Amniotic stem cell (primary cell): ENCODE measurements around the gene ENPP6.

ENCODE experiments used
- DNase-seq: peaks from one replicate; lab custom pipeline; 2025; lab: John Stamatoyannopoulos, UW

Gene ENPP6

GRCh38 chr4:184190711-184191110 is 27.0 kb downstream of the ENPP6 start:
- no peak for DNase-seq

GRCh38 chr4:184189966-184190365 is 27.7 kb downstream of the ENPP6 start:
- no peak for DNase-seq

GRCh38 chr4:184188443-184189400 is 29.0 kb downstream of the ENPP6 start:
- DNase-seq = no peak

GRCh38 chr4:184177271-184177670 is 40.4 kb downstream of the ENPP6 start:
- no peak for DNase-seq

GRCh38 chr4:184174571-184175488 is 42.8 kb downstream of the ENPP6 start:
- DNase-seq = no peak

- DNase-seq = no peak
Measured at GRCh38 chr4:184171011-184171410, 46.7 kb downstream of the ENPP6 start.

GRCh38 chr4:184169225-184169867 is 48.3 kb downstream of the ENPP6 start:
- no peak for DNase-seq

- DNase-seq = no peak
Measured at GRCh38 chr4:184168406-184169019, 49.2 kb downstream of the ENPP6 start.

GRCh38 chr4:184167576-184167975 is 50.1 kb downstream of the ENPP6 start:
- no peak for DNase-seq

GRCh38 chr4:184166736-184167135 is 50.9 kb downstream of the ENPP6 start:
- DNase-seq = no peak

- DNase-seq = no peak
Measured at GRCh38 chr4:184165291-184165690, 52.4 kb downstream of the ENPP6 start.

- DNase-seq = no peak
Measured at GRCh38 chr4:184163813-184164212, 53.9 kb downstream of the ENPP6 start.

- DNase-seq = no peak
Measured at GRCh38 chr4:184162596-184162995, 55.1 kb downstream of the ENPP6 start.

- no peak for DNase-seq
Measured at GRCh38 chr4:184157322-184157721, 60.4 kb downstream of the ENPP6 start.

GRCh38 chr4:184156163-184156920 is 61.3 kb downstream of the ENPP6 start:
- no peak for DNase-seq

GRCh38 chr4:184154199-184154598 is 63.5 kb downstream of the ENPP6 start:
- no peak for DNase-seq

GRCh38 chr4:184153781-184154180 is 63.9 kb downstream of the ENPP6 start:
- DNase-seq = no peak

GRCh38 chr4:184151988-184152485 is 65.6 kb downstream of the ENPP6 start:
- DNase-seq = no peak

- no peak for DNase-seq
Measured at GRCh38 chr4:184150102-184150839, 67.4 kb downstream of the ENPP6 start.
